Smooth muscle cell of the coronary artery (primary cell): Measurements from ENCODE around the gene RARS1. TPM values are rescaled to one million over a fixed set of nuclear protein-coding genes. Genes with fewer than 3 reads are reported as not detected.

Experiments
- total RNA-seq: library from RNA; depleted of rRNA; stranded (reverse); fragments of >200 nt; gene quantifications from 2 replicates; pipeline ENCODE4 v1.2.3, GENCODE V29; 2014; ENCODE audit warnings: low replicate concordance

RARS1 gene
- total RNA-seq: 87.9 and 147 TPM in 2 replicates

DNA sequence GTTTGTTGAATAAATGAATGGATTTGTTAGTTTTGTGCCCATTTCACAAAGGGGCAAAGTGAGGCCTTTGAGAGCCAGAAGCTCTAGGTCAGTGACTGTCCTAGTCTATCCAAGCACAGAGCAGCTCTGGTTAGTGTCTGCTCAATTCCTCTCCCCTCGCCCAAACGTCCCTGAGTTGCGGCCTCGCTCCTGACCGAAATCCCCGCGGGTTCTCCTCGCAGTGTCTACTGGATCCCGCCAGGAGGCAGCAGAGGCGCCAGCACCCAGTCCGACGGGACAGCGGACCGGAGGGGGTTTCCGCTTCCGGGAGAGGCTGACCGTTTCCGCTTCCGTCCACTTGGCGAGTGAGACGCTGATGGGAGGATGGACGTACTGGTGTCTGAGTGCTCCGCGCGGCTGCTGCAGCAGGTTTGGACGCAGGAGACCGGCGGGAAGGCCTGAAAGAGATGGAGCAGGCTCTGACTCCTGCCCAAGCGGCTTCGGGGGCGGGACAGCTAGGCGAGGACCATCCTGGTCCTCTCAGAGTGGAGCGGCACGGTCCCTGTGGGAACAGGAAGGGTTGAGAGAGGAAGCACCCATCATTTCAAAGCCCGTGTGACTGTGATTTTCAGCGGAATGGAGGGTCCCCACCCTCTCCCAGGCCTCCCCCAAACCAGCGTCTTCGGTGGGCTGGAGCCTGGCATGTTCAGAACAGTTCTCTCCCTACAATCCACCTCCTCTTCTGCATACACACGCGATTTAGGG lies at the start of gene RARS1:
Gene RARS1, plus strand, starts transcription at position 336 of the 744 bp plus-strand sequence. Its CDS starts 28 bp downstream, at position 364.

GRCh38 chr5:168528521-168529373 lies 42.5 kb downstream of the RARS1 start, which contains the start of gene FBLL1:
TSS of gene FBLL1 (plus strand) at chr5:168529305. CDS start at chr5:168529505, 200 bp downstream.

Other genes starting within 250 kb of the RARS1 start
- 0.38 and 3.2 TPM in 2 replicates for gene WWC1, start 194.8 kb upstream of the RARS1 start, total RNA-seq
- gene FBLL1, start 42.8 kb downstream of the RARS1 start, total RNA-seq: 0.15 and 3.0 TPM in 2 replicates
- 16.7 and 31.6 TPM in 2 replicates for gene PANK3, start 92.9 kb downstream of the RARS1 start, total RNA-seq